A673 (cell line): Measurements from ENCODE around the gene FPR1.

Experiments
- EZH2 ChIP-seq: fragments of 200-600 bp; sonication (generic); IDR thresholded peaks from 2 replicates; pipeline ENCODE4 v1.6.1; 2017; ENCODE audit warnings: borderline replicate concordance, low read depth, mild to moderate bottlenecking, mixed read lengths, antibody characterized with exemption, low read length; ENCODE audit not compliant: poor library complexity, severe bottlenecking
- TF ChIP-seq, protein P1 (sequence below): fragments of 300-800, 200-600 bp; sonication (generic); conservative IDR thresholded peaks from 2 replicates; pipeline ENCODE4 v1.5.1; 2017; ENCODE audit warnings: low read depth, mild to moderate bottlenecking, antibody characterized with exemption, low read length, moderate library complexity, mixed read lengths

DNA sequence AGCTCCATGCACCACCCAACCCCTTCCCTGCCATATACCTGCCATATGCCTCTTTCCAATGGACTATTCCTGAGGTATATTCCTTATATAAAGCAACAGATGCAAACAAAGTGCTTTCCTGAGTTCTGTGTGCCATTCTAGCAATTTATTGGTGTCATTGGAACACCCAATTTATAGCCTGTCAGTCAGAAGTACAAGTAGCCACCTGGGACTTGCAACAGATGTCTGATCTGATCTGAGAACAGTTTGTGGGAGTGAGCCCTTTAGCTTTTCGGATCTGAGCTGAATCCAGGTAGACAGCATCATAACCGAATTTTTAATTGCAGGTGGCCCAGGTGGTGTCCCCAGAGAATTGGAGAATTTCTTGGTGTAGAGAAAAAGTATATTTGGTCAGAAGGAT lies 42.3 kb upstream of the FPR1 start:
- TF ChIP-seq, protein P1, sequence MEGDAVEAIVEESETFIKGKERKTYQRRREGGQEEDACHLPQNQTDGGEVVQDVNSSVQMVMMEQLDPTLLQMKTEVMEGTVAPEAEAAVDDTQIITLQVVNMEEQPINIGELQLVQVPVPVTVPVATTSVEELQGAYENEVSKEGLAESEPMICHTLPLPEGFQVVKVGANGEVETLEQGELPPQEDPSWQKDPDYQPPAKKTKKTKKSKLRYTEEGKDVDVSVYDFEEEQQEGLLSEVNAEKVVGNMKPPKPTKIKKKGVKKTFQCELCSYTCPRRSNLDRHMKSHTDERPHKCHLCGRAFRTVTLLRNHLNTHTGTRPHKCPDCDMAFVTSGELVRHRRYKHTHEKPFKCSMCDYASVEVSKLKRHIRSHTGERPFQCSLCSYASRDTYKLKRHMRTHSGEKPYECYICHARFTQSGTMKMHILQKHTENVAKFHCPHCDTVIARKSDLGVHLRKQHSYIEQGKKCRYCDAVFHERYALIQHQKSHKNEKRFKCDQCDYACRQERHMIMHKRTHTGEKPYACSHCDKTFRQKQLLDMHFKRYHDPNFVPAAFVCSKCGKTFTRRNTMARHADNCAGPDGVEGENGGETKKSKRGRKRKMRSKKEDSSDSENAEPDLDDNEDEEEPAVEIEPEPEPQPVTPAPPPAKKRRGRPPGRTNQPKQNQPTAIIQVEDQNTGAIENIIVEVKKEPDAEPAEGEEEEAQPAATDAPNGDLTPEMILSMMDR: no peak
- TF ChIP-seq EZH2: no peak
